Right lobe of liver (tissue), 4 donors: ENCODE results near the gene FANCD2.

Experiments
- POLR2A ChIP-seq: fragments of 450-650 bp; IDR thresholded peaks from one replicate; pipeline ENCODE4 v1.6.1; 2017; ENCODE audit warnings: antibody characterized with exemption, mild to moderate bottlenecking
- TF ChIP-seq, protein P1 (sequence below), 4 donors: fragments of 200-600 bp in 3 of 4; fragments of 450-650 bp in 1 of 4; IDR thresholded peaks; one replicate each; pipeline versions ENCODE4 v1.5.1 to v1.8.0; 2016 to 2022; ENCODE audit warnings: antibody characterized with exemption in 4 of 4, mild to moderate bottlenecking in 2 of 4
- donor health status: DM: no; HTN: no; CAD: no.
- donor health status: DM: no; HTN: no; CAD: no.
- donor health status: DM: no; HTN: yes; CAD: no.

- TF ChIP-seq, protein P1, sequence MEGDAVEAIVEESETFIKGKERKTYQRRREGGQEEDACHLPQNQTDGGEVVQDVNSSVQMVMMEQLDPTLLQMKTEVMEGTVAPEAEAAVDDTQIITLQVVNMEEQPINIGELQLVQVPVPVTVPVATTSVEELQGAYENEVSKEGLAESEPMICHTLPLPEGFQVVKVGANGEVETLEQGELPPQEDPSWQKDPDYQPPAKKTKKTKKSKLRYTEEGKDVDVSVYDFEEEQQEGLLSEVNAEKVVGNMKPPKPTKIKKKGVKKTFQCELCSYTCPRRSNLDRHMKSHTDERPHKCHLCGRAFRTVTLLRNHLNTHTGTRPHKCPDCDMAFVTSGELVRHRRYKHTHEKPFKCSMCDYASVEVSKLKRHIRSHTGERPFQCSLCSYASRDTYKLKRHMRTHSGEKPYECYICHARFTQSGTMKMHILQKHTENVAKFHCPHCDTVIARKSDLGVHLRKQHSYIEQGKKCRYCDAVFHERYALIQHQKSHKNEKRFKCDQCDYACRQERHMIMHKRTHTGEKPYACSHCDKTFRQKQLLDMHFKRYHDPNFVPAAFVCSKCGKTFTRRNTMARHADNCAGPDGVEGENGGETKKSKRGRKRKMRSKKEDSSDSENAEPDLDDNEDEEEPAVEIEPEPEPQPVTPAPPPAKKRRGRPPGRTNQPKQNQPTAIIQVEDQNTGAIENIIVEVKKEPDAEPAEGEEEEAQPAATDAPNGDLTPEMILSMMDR (IDR thresholded peaks at IDR 0.05) = no peak
- TF ChIP-seq POLR2A = no peak
Observed at GRCh38 chr3:10004960-10005564, 21.2 kb upstream of the FANCD2 start.
